ENCODE data around the gene ELF4. TPM values are rescaled to one million over a fixed set of nuclear protein-coding genes. Genes with fewer than 3 reads are reported as not detected.

The ELF4 gene
- total RNA-seq, 4 donors from 2014 or later: 10.8 to 30.5 (median 15.0) TPM

- TF ChIP-seq, protein P1, sequence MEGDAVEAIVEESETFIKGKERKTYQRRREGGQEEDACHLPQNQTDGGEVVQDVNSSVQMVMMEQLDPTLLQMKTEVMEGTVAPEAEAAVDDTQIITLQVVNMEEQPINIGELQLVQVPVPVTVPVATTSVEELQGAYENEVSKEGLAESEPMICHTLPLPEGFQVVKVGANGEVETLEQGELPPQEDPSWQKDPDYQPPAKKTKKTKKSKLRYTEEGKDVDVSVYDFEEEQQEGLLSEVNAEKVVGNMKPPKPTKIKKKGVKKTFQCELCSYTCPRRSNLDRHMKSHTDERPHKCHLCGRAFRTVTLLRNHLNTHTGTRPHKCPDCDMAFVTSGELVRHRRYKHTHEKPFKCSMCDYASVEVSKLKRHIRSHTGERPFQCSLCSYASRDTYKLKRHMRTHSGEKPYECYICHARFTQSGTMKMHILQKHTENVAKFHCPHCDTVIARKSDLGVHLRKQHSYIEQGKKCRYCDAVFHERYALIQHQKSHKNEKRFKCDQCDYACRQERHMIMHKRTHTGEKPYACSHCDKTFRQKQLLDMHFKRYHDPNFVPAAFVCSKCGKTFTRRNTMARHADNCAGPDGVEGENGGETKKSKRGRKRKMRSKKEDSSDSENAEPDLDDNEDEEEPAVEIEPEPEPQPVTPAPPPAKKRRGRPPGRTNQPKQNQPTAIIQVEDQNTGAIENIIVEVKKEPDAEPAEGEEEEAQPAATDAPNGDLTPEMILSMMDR (IDR thresholded peaks at IDR 0.05): no peak
- DNase-seq (ENCODE audit: low spot score) (no peak), ATAC-seq (ENCODE audit: low FRiP score) (no peak)
Measured at GRCh38 chrX:130114141-130114588, 3.9 kb upstream of the ELF4 start.

GRCh38 chrX:130111220-130112154 is 1.2 kb upstream of the ELF4 start:
- DNase-seq (ENCODE audit: low spot score) (no peak), ATAC-seq (ENCODE audit: low FRiP score) (peak; percentile 22)
- TF ChIP-seq, protein P1 (IDR thresholded peaks at IDR 0.05): no peak

DNA sequence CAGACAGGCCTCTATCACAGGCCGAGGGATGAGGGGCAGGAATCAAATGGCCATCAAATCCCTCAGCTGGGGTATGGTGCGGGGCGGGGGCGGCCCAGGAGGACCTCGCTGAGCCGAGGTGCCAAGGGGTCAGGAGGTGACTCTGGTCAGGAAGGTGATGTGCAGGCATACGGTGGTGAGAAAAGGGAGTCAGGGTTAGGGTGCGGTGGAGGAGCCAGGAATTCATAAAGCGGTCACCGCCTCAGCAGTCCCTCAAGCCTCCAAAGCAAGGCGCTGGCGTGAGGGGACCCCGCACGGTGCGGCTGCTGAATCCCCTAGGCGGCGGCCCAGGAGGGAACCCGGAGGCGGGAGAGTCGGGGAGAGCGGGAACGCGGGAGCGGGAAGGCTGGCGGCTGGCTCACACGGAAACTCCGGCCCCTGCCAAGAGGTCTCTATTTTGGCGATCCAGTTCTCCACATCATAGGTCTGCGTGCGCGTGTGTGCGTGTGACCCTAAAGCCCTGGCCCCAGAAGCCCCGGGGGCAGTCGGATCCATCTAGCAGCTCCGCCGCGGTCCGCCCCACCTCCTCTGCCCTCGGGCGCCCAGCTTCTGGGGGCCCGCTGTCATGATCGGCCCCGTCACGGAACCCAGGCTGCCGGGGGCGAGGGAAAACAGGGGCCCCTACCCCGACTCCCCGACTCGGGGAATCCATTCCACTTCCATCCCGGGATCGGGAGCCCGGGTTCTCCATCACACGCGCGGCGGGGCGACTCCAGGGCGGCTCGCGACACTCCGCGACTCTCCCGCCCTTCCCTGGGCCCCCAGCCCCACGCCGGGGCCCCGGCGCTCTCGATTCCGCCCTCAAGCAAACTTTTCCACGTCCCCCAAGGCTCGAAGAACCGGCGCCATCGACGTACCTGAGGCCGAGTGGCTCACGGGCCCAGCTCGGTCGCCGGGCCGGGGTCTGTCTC is 593 bp downstream of the ELF4 start:
- TF ChIP-seq, protein P1 (IDR thresholded peaks at IDR 0.05): no peak
- DNase-seq (ENCODE audit: low spot score) (no peak), ATAC-seq (ENCODE audit: low FRiP score) (no peak)

- DNase-seq (ENCODE audit: low spot score): no peak
- TF ChIP-seq, protein P1 (IDR thresholded peaks at IDR 0.05): no peak
- peak; percentile 58 for ATAC-seq (ENCODE audit: low FRiP score)
Measured at GRCh38 chrX:130108647-130109428, 1.5 kb downstream of the ELF4 start.

GRCh38 chrX:130106071-130106470 is 4.2 kb downstream of the ELF4 start:
- TF ChIP-seq, protein P1 (IDR thresholded peaks at IDR 0.05): no peak
- DNase-seq (ENCODE audit: low spot score): no peak
- no peak for ATAC-seq (ENCODE audit: low FRiP score)

DNA sequence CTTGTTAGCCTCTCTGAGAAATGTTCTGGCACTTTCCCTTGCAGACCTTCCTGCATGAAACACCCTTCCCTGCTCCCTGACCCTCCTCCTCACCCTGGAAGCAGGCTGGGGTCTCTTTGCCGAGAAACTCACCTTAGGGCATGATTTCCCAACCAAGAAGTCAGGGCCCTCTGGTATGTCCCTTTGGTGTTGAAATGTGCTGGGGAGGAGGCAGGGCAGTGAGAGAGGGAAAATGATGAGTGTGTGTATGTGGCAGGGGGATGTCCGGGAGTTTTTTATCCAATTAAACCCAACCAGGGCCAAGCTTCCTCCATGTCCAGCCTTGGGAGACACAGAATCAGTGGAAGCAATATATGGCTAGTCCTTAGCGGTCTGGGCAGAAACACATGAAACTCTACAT is 5.1 kb downstream of the ELF4 start:
- TF ChIP-seq, protein P1 (IDR thresholded peaks at IDR 0.05): no peak
- DNase-seq (ENCODE audit: low spot score): no peak
- ATAC-seq (ENCODE audit: low FRiP score): peak; percentile 19
